K562 (cell line): ENCODE measurements around the gene INCA1.

Experiments
- BRD9 ChIP-seq: fragments of 450-650 bp; IDR thresholded peaks from 2 replicates; pipeline ENCODE4 v1.6.1; 2018; ENCODE audit warnings: low read depth; ENCODE audit not compliant: partially characterized antibody
- EHMT2 ChIP-seq: fragments of 450-650 bp; IDR thresholded peaks from 2 replicates; pipeline ENCODE4 v1.6.1; 2018; ENCODE audit warnings: antibody characterized with exemption
- EP300 ChIP-seq: IDR thresholded peaks from 2 replicates; pipeline ENCODE4 v1.6.1; 2012; ENCODE audit warnings: low read length, improper control_type of control experiment
- EZH2 ChIP-seq: IDR thresholded peaks from 2 replicates; pipeline ENCODE4 v1.6.1; 2012; ENCODE audit warnings: low read depth, mild to moderate bottlenecking, inconsistent platforms, low read length, borderline replicate concordance
- MIER1 ChIP-seq: fragments of 450-650 bp; IDR thresholded peaks from 2 replicates; pipeline ENCODE4 v1.6.1; 2016; ENCODE audit warnings: antibody characterized with exemption, mild to moderate bottlenecking, low read depth
- PATZ1 ChIP-seq: fragments of 250-450 bp; sonication (Bioruptor Pico); IDR thresholded peaks from 2 replicates; pipeline ENCODE4 v1.5.0; 2020; ENCODE audit warnings: mild to moderate bottlenecking, borderline replicate concordance
- POLR2A ChIP-seq: fragments of 450-650 bp; conservative IDR thresholded peaks from 2 replicates; pipeline ENCODE4 v1.6.1; 2016
- RNF2 ChIP-seq: sonication (generic); IDR thresholded peaks from 2 replicates; pipeline ENCODE4 v1.6.1; 2016
- SP1 ChIP-seq: sonication (generic); formaldehyde crosslinking; IDR thresholded peaks from 2 replicates; pipeline ENCODE4 v1.8.1; 2022; ENCODE audit warnings: mild to moderate bottlenecking, missing genetic modification reagents
- TAF1 ChIP-seq: IDR thresholded peaks from 2 replicates; pipeline ENCODE4 v1.6.1; 2011; ENCODE audit warnings: mild to moderate bottlenecking, low read length, moderate library complexity; ENCODE audit not compliant: insufficient read depth, control insufficient read depth, severe bottlenecking; ENCODE audit errors: extremely low read depth
- TFAM ChIP-seq: fragments of 250-450 bp; sonication (Bioruptor Pico); conservative IDR thresholded peaks from 2 replicates; pipeline ENCODE4 v1.5.0; 2021; ENCODE audit warnings: mild to moderate bottlenecking, moderate library complexity
- ZSCAN32 ChIP-seq: fragments of 450-650 bp; formaldehyde crosslinking; IDR thresholded peaks from 2 replicates; pipeline ENCODE4 v1.4.0; 2020; ENCODE audit warnings: mild to moderate bottlenecking, moderate library complexity
- ZZZ3 ChIP-seq: fragments of 450-650 bp; IDR thresholded peaks from 2 replicates; pipeline ENCODE4 v1.6.1; 2016; ENCODE audit warnings: antibody characterized with exemption, mild to moderate bottlenecking, moderate library complexity

GRCh38 chr17:4972322-4972721 is 25.0 kb downstream of the INCA1 start:
- TF ChIP-seq EHMT2: no peak
- no peak for TF ChIP-seq ZSCAN32
- no peak for TF ChIP-seq PATZ1 (CRISPR knock-in tag)
- TF ChIP-seq RNF2: no peak
- no peak for TF ChIP-seq BRD9
- no peak for TF ChIP-seq MIER1
- TF ChIP-seq ZZZ3: no peak
- TF ChIP-seq EZH2: no peak
- no peak for TF ChIP-seq EP300
- no peak for TF ChIP-seq TFAM (CRISPR knock-in tag)
- no peak for TF ChIP-seq POLR2A
- TF ChIP-seq TAF1: no peak
- no peak for TF ChIP-seq SP1 (CRISPR knock-in tag)
